GM23338 (cell line): ENCODE data around the gene PTPRF. TPM values are rescaled to one million over a fixed set of nuclear protein-coding genes. Genes with fewer than 3 reads are reported as not detected.

ENCODE experiments used
- ATAC-seq: fragments of 200-7000 bp; cut with Tn5 transposase; 3 replicates; pipeline ENCODE4 v1.9.1; 2020
- DNase-seq: peaks from one replicate; pipeline ENCODE4 v3.0.0-alpha.2; 2015; ENCODE audit warnings: low spot score
- H2AFZ ChIP-seq: fragments of 200-600 bp; sonication (generic); 2 replicates; pipeline ENCODE4 v1.8.0; 2016; ENCODE audit warnings: antibody characterized with exemption, mild to moderate bottlenecking, moderate library complexity
- H3F3A ChIP-seq: fragments of 200-600 bp; sonication (generic); replicated peaks from 2 replicates; pipeline ENCODE4 v1.8.0; 2017; ENCODE audit warnings: antibody characterized with exemption, mixed run types, low read depth
- H3K27ac ChIP-seq: fragments of 200-600 bp; sonication (generic); 2 replicates; pipeline ENCODE4 v1.6.1; 2016; ENCODE audit warnings: low read depth
- H3K27me3 ChIP-seq: fragments of 200-600 bp; sonication (generic); 2 replicates; pipeline ENCODE4 v1.8.0; 2016; ENCODE audit warnings: mild to moderate bottlenecking, mixed run types, moderate library complexity; ENCODE audit not compliant: insufficient read depth
- H3K36me3 ChIP-seq: fragments of 200-600 bp; sonication (generic); 2 replicates; pipeline ENCODE4 v1.8.0; 2016; ENCODE audit warnings: mild to moderate bottlenecking; ENCODE audit not compliant: insufficient read depth
- H3K4me1 ChIP-seq: fragments of 200-600 bp; sonication (generic); 2 replicates; pipeline ENCODE4 v1.8.0; 2016; ENCODE audit warnings: mild to moderate bottlenecking, moderate library complexity; ENCODE audit not compliant: insufficient read depth
- H3K4me2 ChIP-seq: fragments of 200-600 bp; sonication (generic); 2 replicates; pipeline ENCODE4 v1.7.1; 2017; ENCODE audit warnings: mixed run types
- H3K4me3 ChIP-seq: fragments of 200-600 bp; sonication (generic); 2 replicates; pipeline ENCODE4 v1.6.1; 2016; ENCODE audit warnings: mixed run types
- H3K79me2 ChIP-seq: fragments of 200-600 bp; sonication (generic); replicated peaks from 2 replicates; pipeline ENCODE4 v1.8.0; 2017; ENCODE audit warnings: mild to moderate bottlenecking; ENCODE audit not compliant: insufficient read depth
- H3K9me2 ChIP-seq: fragments of 200-600 bp; sonication (generic); 2 replicates; pipeline ENCODE4 v1.8.0; 2017; ENCODE audit not compliant: insufficient read depth
- H4K20me1 ChIP-seq: fragments of 200-600 bp; sonication (generic); replicated peaks from 2 replicates; pipeline ENCODE4 v1.8.0; 2017; ENCODE audit warnings: mild to moderate bottlenecking; ENCODE audit not compliant: insufficient read depth
- H3K27ac Mint-ChIP-seq: 2 replicates; pipeline ENCODE4 v1.8.0; 2020; ENCODE audit warnings: inconsistent platforms, mild to moderate bottlenecking, moderate library complexity, mixed read lengths
- H3K27me3 Mint-ChIP-seq: 3 replicates; pipeline ENCODE4 v1.8.0; 2022; ENCODE audit warnings: low read depth, mild to moderate bottlenecking, moderate library complexity, mixed read lengths, inconsistent platforms; ENCODE audit not compliant: insufficient read depth, poor library complexity
- H3K36me3 Mint-ChIP-seq: 3 replicates; pipeline ENCODE4 v1.8.0; 2021; ENCODE audit warnings: low read depth, mild to moderate bottlenecking, inconsistent platforms, moderate library complexity, mixed read lengths
- H3K4me1 Mint-ChIP-seq: 3 replicates; pipeline ENCODE4 v1.8.0; 2020; ENCODE audit warnings: mild to moderate bottlenecking, inconsistent platforms, mixed read lengths
- H3K4me3 Mint-ChIP-seq: 3 replicates; pipeline ENCODE4 v1.8.0; 2021; ENCODE audit warnings: moderate library complexity, mild to moderate bottlenecking, inconsistent platforms, mixed read lengths
- H3K9me3 Mint-ChIP-seq: 3 replicates; pipeline ENCODE4 v1.8.0; 2020; ENCODE audit warnings: moderate library complexity, mild to moderate bottlenecking, inconsistent platforms, mixed read lengths
- CREB1 ChIP-seq: fragments of 250-450 bp; sonication (Bioruptor Pico); IDR thresholded peaks from 2 replicates; pipeline ENCODE4 v1.5.0; 2020; ENCODE audit warnings: low read depth, mild to moderate bottlenecking, moderate library complexity
- EZH2 ChIP-seq: fragments of 200-600 bp; sonication (generic); IDR thresholded peaks from one replicate; pipeline ENCODE4 v1.8.0; 2017; ENCODE audit warnings: antibody characterized with exemption, mild to moderate bottlenecking, low read depth; ENCODE audit not compliant: unreplicated experiment
- EZH2phosphoT487 ChIP-seq: fragments of 200-600 bp; sonication (generic); IDR thresholded peaks from one replicate; pipeline ENCODE4 v1.8.1; 2018; ENCODE audit warnings: antibody characterized with exemption; ENCODE audit not compliant: unreplicated experiment
- JUNB ChIP-seq: IDR thresholded peaks from one replicate; pipeline ENCODE4 v1.6.1; 2016; ENCODE audit warnings: antibody characterized with exemption; ENCODE audit not compliant: unreplicated experiment
- NANOG ChIP-seq: IDR thresholded peaks from 2 replicates; pipeline ENCODE4 v1.6.1; 2016; ENCODE audit warnings: antibody characterized with exemption, borderline replicate concordance
- POLR2AphosphoS5 ChIP-seq: IDR thresholded peaks from 2 replicates; pipeline ENCODE4 v1.6.1; 2016; ENCODE audit warnings: antibody characterized with exemption, low read depth
- STAT1 ChIP-seq: IDR thresholded peaks from one replicate; pipeline ENCODE4 v1.6.1; 2016; ENCODE audit warnings: antibody characterized with exemption; ENCODE audit not compliant: unreplicated experiment
- ZNF114 ChIP-seq: fragments of 250-450 bp; sonication (Bioruptor Pico); IDR thresholded peaks from 2 replicates; pipeline ENCODE4 v1.5.0; 2020; ENCODE audit warnings: mild to moderate bottlenecking, moderate library complexity
- ZNF331 ChIP-seq: fragments of 250-450 bp; sonication (Bioruptor Pico); IDR thresholded peaks from 2 replicates; pipeline ENCODE4 v1.5.0; 2020; ENCODE audit warnings: low read depth, mild to moderate bottlenecking, moderate library complexity
- polyA plus RNA-seq: library from polyadenylated mRNA; unstranded; fragments of >200 nt; fragmentation: Nextera tagmentation; extraction: Ambion mirVana; gene quantifications from 2 replicates; pipeline ENCODE4 v1.2.1, GENCODE V29; 2016
- total RNA-seq: library from RNA; depleted of rRNA; stranded (reverse); fragments of >200 nt; shearing (Covaris generic); gene quantifications from 2 replicates; pipeline ENCODE4 v1.2.3, GENCODE V29; 2014
- TF ChIP-seq, protein P1 (sequence below): fragments of 250-450 bp; sonication (Bioruptor Pico); IDR thresholded peaks from 2 replicates; pipeline ENCODE4 v1.5.0; 2020; ENCODE audit warnings: mild to moderate bottlenecking, moderate library complexity
- TF ChIP-seq, protein P2 (sequence below): IDR thresholded peaks from 2 replicates; pipeline ENCODE4 v1.6.1; 2016; ENCODE audit warnings: antibody characterized with exemption
- TF ChIP-seq, protein P3 (sequence below): IDR thresholded peaks from one replicate; pipeline ENCODE4 v1.6.1; 2018; ENCODE audit warnings: antibody characterized with exemption; ENCODE audit not compliant: unreplicated experiment
- TF ChIP-seq, protein P4 (sequence below), 2 experiments: fragments of 200-600 bp in 1 of 2; sonication (generic) in 1 of 2; conservative IDR thresholded peaks; 2 replicates each; pipeline versions ENCODE4 v1.5.1 to v1.6.1; 2016 to 2017; ENCODE audit warnings: antibody characterized with exemption in 2 of 2, low read depth in 2 of 2, mild to moderate bottlenecking in 2 of 2, moderate library complexity in 1 of 2

Gene PTPRF
- total and polyA plus RNA-seq, 2 experiments from 2014 or later, result 52.4 to 173 TPM

DNA sequence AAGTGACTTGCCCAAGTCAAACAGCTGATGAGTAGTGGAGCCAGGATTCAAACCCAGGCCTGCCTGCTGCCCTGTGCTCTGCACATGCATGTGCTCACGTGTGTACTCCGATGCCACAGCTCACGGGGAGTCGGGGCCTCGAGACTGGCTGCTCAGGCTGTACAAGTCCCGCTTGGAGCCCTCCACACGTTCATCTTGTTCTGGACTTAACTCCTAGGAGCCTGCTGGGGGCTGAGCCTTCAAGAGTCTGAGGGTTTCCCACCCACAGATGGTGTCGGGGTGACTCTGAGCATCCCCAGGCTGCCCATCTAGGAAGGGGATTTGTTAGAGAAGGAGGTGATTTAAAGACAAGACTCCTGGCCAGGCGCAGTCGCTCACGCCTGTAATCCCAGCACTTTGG lies 83.5 kb downstream of the PTPRF start:
- H3K36me3 Mint-ChIP-seq, result peaks cover 76% of the 10 kb centered on the region
- H3K4me2 ChIP-seq, result no peak overlapping the region
- no peak overlapping the region for H3K4me3 ChIP-seq
- H3K4me1 Mint-ChIP-seq, result no peaks in the 10 kb centered on the region
- peaks cover 4% of the 10 kb centered on the region for H3K27me3 Mint-ChIP-seq
- H3K27ac Mint-ChIP-seq, result no peak overlapping the region
- H3K4me1 ChIP-seq, result no peaks in the 10 kb centered on the region
- TF ChIP-seq POLR2AphosphoS5 (no peak), NANOG (no peak), STAT1 (no peak), ZNF114 (CRISPR knock-in tag) (no peak), EZH2 (no peak), CREB1 (CRISPR knock-in tag) (no peak), JUNB (no peak), EZH2phosphoT487 (no peak), ZNF331 (no peak)
- TF ChIP-seq, protein P1, sequence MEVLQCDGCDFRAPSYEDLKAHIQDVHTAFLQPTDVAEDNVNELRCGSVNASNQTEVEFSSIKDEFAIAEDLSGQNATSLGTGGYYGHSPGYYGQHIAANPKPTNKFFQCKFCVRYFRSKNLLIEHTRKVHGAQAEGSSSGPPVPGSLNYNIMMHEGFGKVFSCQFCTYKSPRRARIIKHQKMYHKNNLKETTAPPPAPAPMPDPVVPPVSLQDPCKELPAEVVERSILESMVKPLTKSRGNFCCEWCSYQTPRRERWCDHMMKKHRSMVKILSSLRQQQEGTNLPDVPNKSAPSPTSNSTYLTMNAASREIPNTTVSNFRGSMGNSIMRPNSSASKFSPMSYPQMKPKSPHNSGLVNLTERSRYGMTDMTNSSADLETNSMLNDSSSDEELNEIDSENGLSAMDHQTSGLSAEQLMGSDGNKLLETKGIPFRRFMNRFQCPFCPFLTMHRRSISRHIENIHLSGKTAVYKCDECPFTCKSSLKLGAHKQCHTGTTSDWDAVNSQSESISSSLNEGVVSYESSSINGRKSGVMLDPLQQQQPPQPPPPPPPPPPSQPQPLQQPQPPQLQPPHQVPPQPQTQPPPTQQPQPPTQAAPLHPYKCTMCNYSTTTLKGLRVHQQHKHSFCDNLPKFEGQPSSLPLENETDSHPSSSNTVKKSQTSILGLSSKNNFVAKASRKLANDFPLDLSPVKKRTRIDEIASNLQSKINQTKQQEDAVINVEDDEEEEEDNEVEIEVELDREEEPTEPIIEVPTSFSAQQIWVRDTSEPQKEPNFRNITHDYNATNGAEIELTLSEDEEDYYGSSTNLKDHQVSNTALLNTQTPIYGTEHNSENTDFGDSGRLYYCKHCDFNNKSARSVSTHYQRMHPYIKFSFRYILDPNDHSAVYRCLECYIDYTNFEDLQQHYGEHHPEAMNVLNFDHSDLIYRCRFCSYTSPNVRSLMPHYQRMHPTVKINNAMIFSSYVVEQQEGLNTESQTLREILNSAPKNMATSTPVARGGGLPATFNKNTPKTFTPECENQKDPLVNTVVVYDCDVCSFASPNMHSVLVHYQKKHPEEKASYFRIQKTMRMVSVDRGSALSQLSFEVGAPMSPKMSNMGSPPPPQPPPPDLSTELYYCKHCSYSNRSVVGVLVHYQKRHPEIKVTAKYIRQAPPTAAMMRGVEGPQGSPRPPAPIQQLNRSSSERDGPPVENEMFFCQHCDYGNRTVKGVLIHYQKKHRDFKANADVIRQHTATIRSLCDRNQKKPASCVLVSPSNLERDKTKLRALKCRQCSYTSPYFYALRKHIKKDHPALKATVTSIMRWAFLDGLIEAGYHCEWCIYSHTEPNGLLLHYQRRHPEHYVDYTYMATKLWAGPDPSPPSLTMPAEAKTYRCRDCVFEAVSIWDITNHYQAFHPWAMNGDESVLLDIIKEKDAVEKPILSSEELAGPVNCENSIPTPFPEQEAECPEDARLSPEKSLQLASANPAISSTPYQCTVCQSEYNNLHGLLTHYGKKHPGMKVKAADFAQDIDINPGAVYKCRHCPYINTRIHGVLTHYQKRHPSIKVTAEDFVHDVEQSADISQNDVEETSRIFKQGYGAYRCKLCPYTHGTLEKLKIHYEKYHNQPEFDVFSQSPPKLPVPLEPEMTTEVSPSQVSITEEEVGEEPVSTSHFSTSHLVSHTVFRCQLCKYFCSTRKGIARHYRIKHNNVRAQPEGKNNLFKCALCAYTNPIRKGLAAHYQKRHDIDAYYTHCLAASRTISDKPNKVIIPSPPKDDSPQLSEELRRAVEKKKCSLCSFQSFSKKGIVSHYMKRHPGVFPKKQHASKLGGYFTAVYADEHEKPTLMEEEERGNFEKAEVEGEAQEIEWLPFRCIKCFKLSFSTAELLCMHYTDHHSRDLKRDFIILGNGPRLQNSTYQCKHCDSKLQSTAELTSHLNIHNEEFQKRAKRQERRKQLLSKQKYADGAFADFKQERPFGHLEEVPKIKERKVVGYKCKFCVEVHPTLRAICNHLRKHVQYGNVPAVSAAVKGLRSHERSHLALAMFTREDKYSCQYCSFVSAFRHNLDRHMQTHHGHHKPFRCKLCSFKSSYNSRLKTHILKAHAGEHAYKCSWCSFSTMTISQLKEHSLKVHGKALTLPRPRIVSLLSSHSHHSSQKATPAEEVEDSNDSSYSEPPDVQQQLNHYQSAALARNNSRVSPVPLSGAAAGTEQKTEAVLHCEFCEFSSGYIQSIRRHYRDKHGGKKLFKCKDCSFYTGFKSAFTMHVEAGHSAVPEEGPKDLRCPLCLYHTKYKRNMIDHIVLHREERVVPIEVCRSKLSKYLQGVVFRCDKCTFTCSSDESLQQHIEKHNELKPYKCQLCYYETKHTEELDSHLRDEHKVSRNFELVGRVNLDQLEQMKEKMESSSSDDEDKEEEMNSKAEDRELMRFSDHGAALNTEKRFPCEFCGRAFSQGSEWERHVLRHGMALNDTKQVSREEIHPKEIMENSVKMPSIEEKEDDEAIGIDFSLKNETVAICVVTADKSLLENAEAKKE, result no peak
- TF ChIP-seq, protein P2, sequence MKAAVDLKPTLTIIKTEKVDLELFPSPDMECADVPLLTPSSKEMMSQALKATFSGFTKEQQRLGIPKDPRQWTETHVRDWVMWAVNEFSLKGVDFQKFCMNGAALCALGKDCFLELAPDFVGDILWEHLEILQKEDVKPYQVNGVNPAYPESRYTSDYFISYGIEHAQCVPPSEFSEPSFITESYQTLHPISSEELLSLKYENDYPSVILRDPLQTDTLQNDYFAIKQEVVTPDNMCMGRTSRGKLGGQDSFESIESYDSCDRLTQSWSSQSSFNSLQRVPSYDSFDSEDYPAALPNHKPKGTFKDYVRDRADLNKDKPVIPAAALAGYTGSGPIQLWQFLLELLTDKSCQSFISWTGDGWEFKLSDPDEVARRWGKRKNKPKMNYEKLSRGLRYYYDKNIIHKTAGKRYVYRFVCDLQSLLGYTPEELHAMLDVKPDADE, result no peak
- TF ChIP-seq, protein P3, sequence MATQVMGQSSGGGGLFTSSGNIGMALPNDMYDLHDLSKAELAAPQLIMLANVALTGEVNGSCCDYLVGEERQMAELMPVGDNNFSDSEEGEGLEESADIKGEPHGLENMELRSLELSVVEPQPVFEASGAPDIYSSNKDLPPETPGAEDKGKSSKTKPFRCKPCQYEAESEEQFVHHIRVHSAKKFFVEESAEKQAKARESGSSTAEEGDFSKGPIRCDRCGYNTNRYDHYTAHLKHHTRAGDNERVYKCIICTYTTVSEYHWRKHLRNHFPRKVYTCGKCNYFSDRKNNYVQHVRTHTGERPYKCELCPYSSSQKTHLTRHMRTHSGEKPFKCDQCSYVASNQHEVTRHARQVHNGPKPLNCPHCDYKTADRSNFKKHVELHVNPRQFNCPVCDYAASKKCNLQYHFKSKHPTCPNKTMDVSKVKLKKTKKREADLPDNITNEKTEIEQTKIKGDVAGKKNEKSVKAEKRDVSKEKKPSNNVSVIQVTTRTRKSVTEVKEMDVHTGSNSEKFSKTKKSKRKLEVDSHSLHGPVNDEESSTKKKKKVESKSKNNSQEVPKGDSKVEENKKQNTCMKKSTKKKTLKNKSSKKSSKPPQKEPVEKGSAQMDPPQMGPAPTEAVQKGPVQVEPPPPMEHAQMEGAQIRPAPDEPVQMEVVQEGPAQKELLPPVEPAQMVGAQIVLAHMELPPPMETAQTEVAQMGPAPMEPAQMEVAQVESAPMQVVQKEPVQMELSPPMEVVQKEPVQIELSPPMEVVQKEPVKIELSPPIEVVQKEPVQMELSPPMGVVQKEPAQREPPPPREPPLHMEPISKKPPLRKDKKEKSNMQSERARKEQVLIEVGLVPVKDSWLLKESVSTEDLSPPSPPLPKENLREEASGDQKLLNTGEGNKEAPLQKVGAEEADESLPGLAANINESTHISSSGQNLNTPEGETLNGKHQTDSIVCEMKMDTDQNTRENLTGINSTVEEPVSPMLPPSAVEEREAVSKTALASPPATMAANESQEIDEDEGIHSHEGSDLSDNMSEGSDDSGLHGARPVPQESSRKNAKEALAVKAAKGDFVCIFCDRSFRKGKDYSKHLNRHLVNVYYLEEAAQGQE, result no peak
- TF ChIP-seq, protein P4, sequence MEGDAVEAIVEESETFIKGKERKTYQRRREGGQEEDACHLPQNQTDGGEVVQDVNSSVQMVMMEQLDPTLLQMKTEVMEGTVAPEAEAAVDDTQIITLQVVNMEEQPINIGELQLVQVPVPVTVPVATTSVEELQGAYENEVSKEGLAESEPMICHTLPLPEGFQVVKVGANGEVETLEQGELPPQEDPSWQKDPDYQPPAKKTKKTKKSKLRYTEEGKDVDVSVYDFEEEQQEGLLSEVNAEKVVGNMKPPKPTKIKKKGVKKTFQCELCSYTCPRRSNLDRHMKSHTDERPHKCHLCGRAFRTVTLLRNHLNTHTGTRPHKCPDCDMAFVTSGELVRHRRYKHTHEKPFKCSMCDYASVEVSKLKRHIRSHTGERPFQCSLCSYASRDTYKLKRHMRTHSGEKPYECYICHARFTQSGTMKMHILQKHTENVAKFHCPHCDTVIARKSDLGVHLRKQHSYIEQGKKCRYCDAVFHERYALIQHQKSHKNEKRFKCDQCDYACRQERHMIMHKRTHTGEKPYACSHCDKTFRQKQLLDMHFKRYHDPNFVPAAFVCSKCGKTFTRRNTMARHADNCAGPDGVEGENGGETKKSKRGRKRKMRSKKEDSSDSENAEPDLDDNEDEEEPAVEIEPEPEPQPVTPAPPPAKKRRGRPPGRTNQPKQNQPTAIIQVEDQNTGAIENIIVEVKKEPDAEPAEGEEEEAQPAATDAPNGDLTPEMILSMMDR (conservative IDR thresholded peaks at IDR 0.05; ENCODE audit: low read depth in 2 of 2), result no peak
- DNase-seq (no peak), ATAC-seq (no peak)
- no peaks in the 10 kb centered on the region; the same call in 1 of the 2 replicates for H4K20me1 ChIP-seq
- H3K79me2 ChIP-seq, result no peaks in the 10 kb centered on the region
- H2AFZ ChIP-seq, result no peak overlapping the region
- no peak overlapping the region for H3K4me3 Mint-ChIP-seq
- H3K27ac ChIP-seq, result no peak overlapping the region
- no peaks in the 10 kb centered on the region; the same call in 2 of the 3 replicates for H3K9me3 Mint-ChIP-seq
- no peaks in the 10 kb centered on the region; the same call in 1 of the 2 replicates for H3K36me3 ChIP-seq
- no peaks in the 10 kb centered on the region for H3K27me3 ChIP-seq
- no peaks in the 10 kb centered on the region for H3K9me2 ChIP-seq
- no peaks in the 10 kb centered on the region for H3F3A ChIP-seq
